SK-N-MC (cell line): ENCODE results near the gene TRABD2B.

Experiments
- EZH2 ChIP-seq: fragments of 200-600 bp; sonication (generic); IDR thresholded peaks from one replicate; pipeline ENCODE4 v1.6.1; 2017; ENCODE audit warnings: antibody characterized with exemption
- POLR2AphosphoS5 ChIP-seq: IDR thresholded peaks from 2 replicates; pipeline ENCODE4 v1.6.1; 2012; ENCODE audit warnings: mild to moderate bottlenecking, low read depth, low read length, borderline replicate concordance

DNA sequence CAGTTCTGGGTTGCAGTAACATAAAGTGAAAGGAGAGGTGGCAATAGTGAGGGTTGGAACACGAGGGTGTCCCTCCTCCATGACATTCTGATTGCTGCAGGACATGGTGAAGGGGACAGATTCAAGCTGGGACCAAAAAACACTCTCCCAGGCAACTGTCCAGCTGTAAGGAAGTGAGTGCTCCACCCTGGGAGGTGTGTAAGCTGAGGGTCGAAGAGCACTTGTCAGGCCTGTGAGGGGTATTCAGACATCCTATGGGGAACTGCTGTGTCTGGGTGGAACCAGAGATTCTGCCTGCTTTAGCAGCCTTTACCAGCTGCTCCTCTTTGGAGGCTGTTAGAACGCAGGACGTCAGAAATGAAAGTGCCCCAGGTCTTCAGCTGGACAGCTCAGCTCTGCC, 212.1 kb downstream of the TRABD2B start:
- TF ChIP-seq EZH2 (no peak), POLR2AphosphoS5 (no peak)
